GM21447 (cell line): Measurements from ENCODE around the gene COL16A1.

Experiments used
- ATAC-seq: cut with Tn5 transposase; IDR thresholded peaks from one replicate; pipeline ENCODE4 v1.9.1; 2021; ENCODE audit not compliant: unreplicated experiment

COL16A1 gene

GRCh38 chr1:31689379-31689778 is 14.4 kb downstream of the COL16A1 start:
- ATAC-seq, result no peak

- ATAC-seq, result no peak
Observed at GRCh38 chr1:31688233-31688918, 15.4 kb downstream of the COL16A1 start.

GRCh38 chr1:31687601-31688000 is 16.2 kb downstream of the COL16A1 start:
- ATAC-seq, result no peak

GRCh38 chr1:31685795-31686194 is 18.0 kb downstream of the COL16A1 start:
- ATAC-seq, result no peak

GRCh38 chr1:31683997-31684396 is 19.8 kb downstream of the COL16A1 start:
- no peak for ATAC-seq

- ATAC-seq, result no peak
Observed at GRCh38 chr1:31681415-31681814, 22.4 kb downstream of the COL16A1 start.

GRCh38 chr1:31679676-31680230 is 24.1 kb downstream of the COL16A1 start:
- ATAC-seq, result no peak

- no peak for ATAC-seq
Observed at GRCh38 chr1:31679091-31679490, 24.7 kb downstream of the COL16A1 start.

- no peak for ATAC-seq
Observed at GRCh38 chr1:31678681-31679080, 25.1 kb downstream of the COL16A1 start.

GRCh38 chr1:31677949-31678348 is 25.9 kb downstream of the COL16A1 start:
- no peak for ATAC-seq

GRCh38 chr1:31677401-31677800 is 26.4 kb downstream of the COL16A1 start:
- no peak for ATAC-seq

- ATAC-seq, result no peak
Observed at GRCh38 chr1:31675756-31676155, 28.1 kb downstream of the COL16A1 start.

GRCh38 chr1:31675161-31675560 is 28.7 kb downstream of the COL16A1 start:
- ATAC-seq, result no peak

GRCh38 chr1:31674626-31675025 is 29.2 kb downstream of the COL16A1 start:
- ATAC-seq, result no peak

GRCh38 chr1:31673433-31673832 is 30.4 kb downstream of the COL16A1 start:
- no peak for ATAC-seq

- ATAC-seq, result no peak
Observed at GRCh38 chr1:31672986-31673385, 30.8 kb downstream of the COL16A1 start.

- ATAC-seq, result no peak
Observed at GRCh38 chr1:31671561-31672201, 32.1 kb downstream of the COL16A1 start.

GRCh38 chr1:31671147-31671546 is 32.7 kb downstream of the COL16A1 start:
- no peak for ATAC-seq

- ATAC-seq, result no peak
Observed at GRCh38 chr1:31670593-31670964, 33.2 kb downstream of the COL16A1 start.

GRCh38 chr1:31669786-31670592 is 33.8 kb downstream of the COL16A1 start:
- ATAC-seq, result no peak

GRCh38 chr1:31669433-31669785 is 34.4 kb downstream of the COL16A1 start:
- no peak for ATAC-seq
